ENCODE results near the gene NTRK2.

GRCh38 chr9:84926793-84927192, 257.3 kb downstream of the NTRK2 start:
- no peak for TF ChIP-seq POLR2A (IDR thresholded peaks at IDR 0.05)
- no peak for TF ChIP-seq CTCF (IDR thresholded peaks at IDR 0.05)
